B cell (primary cell): ENCODE results near the gene DPAGT1. TPM values are rescaled to one million over a fixed set of nuclear protein-coding genes. Genes with fewer than 3 reads are reported as not detected.
A peak's percentile ranks its signal among the peaks of the same experiment; 100 is the strongest.

Source experiments
- ATAC-seq: fragments of 200-7000 bp; cut with Tn5 transposase; one replicate; pipeline ENCODE4 v1.10.0; 2021; ENCODE audit warnings: low read depth, mild to moderate bottlenecking, moderate number of reproducible peaks, moderate library complexity
- CTCF ChIA-PET: fragments of 350-600 bp; sonication (Branson Sonifier 250); formaldehyde crosslinking; loops from one replicate; lab custom pipeline; 2021; ENCODE audit warnings: antibody characterized with exemption, inconsistent platforms; lab: Charles Lee
- POLR2A ChIA-PET: fragments of 350-600 bp; sonication (Branson Sonifier 250); formaldehyde crosslinking; loops from one replicate; lab custom pipeline; 2021; ENCODE audit warnings: antibody characterized with exemption; lab: Charles Lee
- DNase-seq: peaks from one replicate; pipeline ENCODE4 v3.0.0; 2013
- H2AFZ ChIP-seq: 2 replicates; pipeline ENCODE4 v1.6.1; 2012; ENCODE audit warnings: mild to moderate bottlenecking, low read depth, low read length; ENCODE audit not compliant: insufficient read depth, poor library complexity, severe bottlenecking
- H3K27ac ChIP-seq, 2 donors: 1 replicate in 1 of 2; 2 replicates in 1 of 2; pipeline ENCODE4 v1.5.1; 2012 to 2013; ENCODE audit warnings: low read length in 2 of 2, mild to moderate bottlenecking in 2 of 2, moderate library complexity in 1 of 2
- H3K27me3 ChIP-seq, 4 experiments: fragments of 200-600 bp in 1 of 4; sonication (generic) in 1 of 4; replicated peaks in 1 of 4; 1 replicate in 2 of 4; 2 replicates in 2 of 4; pipeline versions ENCODE4 v1.6.1 to v1.7.0; 2013 to 2016; ENCODE audit warnings: low read length in 3 of 4, mild to moderate bottlenecking in 2 of 4, mixed read lengths in 1 of 4, moderate library complexity in 1 of 4; ENCODE audit not compliant: insufficient read depth in 4 of 4, control insufficient read depth in 3 of 4; ENCODE audit errors: control extremely low read depth in 1 of 4
- H3K36me3 ChIP-seq, 2 experiments: replicated peaks in 1 of 2; 1 replicate in 1 of 2; 2 replicates in 1 of 2; pipeline versions ENCODE4 v1.6.1 to v1.7.1; 2013; ENCODE audit warnings: low read length in 1 of 2; ENCODE audit not compliant: insufficient read depth in 2 of 2, control insufficient read depth in 1 of 2; ENCODE audit errors: control extremely low read depth in 1 of 2, extremely low read depth in 1 of 2
- H3K4me1 ChIP-seq, 2 donors: fragments of 200-600 bp in 1 of 2; sonication (generic) in 1 of 2; 1 replicate in 1 of 2; 2 replicates in 1 of 2; pipeline versions ENCODE4 v1.5.1 to v1.6.1; 2013 to 2017; ENCODE audit warnings: low read length in 2 of 2; ENCODE audit not compliant: control insufficient read depth in 2 of 2, insufficient read depth in 2 of 2
- H3K4me2 ChIP-seq: replicated peaks from 2 replicates; pipeline ENCODE3; 2012; ENCODE audit warnings: mild to moderate bottlenecking, low read depth, low read length; ENCODE audit not compliant: poor library complexity, severe bottlenecking
- H3K4me3 ChIP-seq, 5 experiments: fragments of 200-600 bp in 1 of 5; sonication (generic) in 1 of 5; 1 replicate in 3 of 5; 2 replicates in 2 of 5; pipeline versions ENCODE4 v1.5.1 to v1.7.0; 2011 to 2016; ENCODE audit warnings: low read length in 4 of 5, mild to moderate bottlenecking in 4 of 5, low read depth in 2 of 5, control low read depth in 1 of 5, moderate library complexity in 1 of 5; ENCODE audit not compliant: insufficient read depth in 1 of 5; ENCODE audit errors: control extremely low read depth in 1 of 5, extremely low read depth in 1 of 5
- H3K79me2 ChIP-seq: fragments of 200-600 bp; sonication (generic); one replicate; pipeline ENCODE4 v1.6.0; 2016; ENCODE audit warnings: low read length; ENCODE audit not compliant: control insufficient read depth, insufficient read depth
- H3K9ac ChIP-seq: fragments of 200-600 bp; sonication (generic); 2 replicates; pipeline ENCODE4 v1.6.1; 2017; ENCODE audit warnings: mild to moderate bottlenecking, low read length, moderate library complexity
- H3K9me3 ChIP-seq, 3 donors: one replicate each; pipeline versions ENCODE4 v1.6.1 to v1.7.1; 2013; ENCODE audit warnings: low read length in 2 of 3; ENCODE audit not compliant: control insufficient read depth in 2 of 3, insufficient read depth in 1 of 3; ENCODE audit errors: control extremely low read depth in 1 of 3
- H4K20me1 ChIP-seq: 2 replicates; pipeline ENCODE4 v1.6.0; 2012; ENCODE audit warnings: mild to moderate bottlenecking, low read length; ENCODE audit not compliant: insufficient read depth, control insufficient read depth, poor library complexity, severe bottlenecking
- H3K27ac Mint-ChIP-seq: one replicate; pipeline ENCODE4 v1.8.0; 2021; ENCODE audit warnings: mixed read lengths
- H3K27me3 Mint-ChIP-seq: one replicate; pipeline ENCODE4 v1.8.0; 2021; ENCODE audit warnings: mixed read lengths
- H3K4me1 Mint-ChIP-seq: one replicate; pipeline ENCODE4 v1.8.0; 2021; ENCODE audit warnings: mixed read lengths
- H3K4me3 Mint-ChIP-seq: one replicate; pipeline ENCODE4 v1.8.0; 2021; ENCODE audit warnings: mixed read lengths
- H3K9me3 Mint-ChIP-seq: one replicate; pipeline ENCODE4 v1.8.0; 2022; ENCODE audit warnings: mixed read lengths; ENCODE audit not compliant: insufficient read depth
- CTCF ChIP-seq: fragments of 200-600 bp; IDR thresholded peaks from one replicate; pipeline ENCODE4 v1.8.0; 2022; ENCODE audit warnings: antibody characterized with exemption, mild to moderate bottlenecking
- EZH2 ChIP-seq: IDR thresholded peaks from 2 replicates; pipeline ENCODE4 v1.6.1; 2012; ENCODE audit warnings: borderline replicate concordance, low read depth, mild to moderate bottlenecking, moderate library complexity, low read length; ENCODE audit not compliant: insufficient read depth, poor library complexity, severe bottlenecking
- WGBS: methylation state at CpG from one replicate; pipeline ENCODE4 v1.1.5; 2013; ENCODE audit warnings: missing lambda C conversion rate; ENCODE audit not compliant: insufficient coverage; 5-methylcytosine and 5-hydroxymethylcytosine counted together
- intact Hi-C: fragments of 100-400 bp; cut with micrococcal nuclease; formaldehyde crosslinking; loops from one replicate; pipeline ENCODE4 v1.10.0; 2022
- polyA plus RNA-seq: library from polyadenylated mRNA; depleted of rRNA; stranded (reverse); fragments of >200 nt; gene quantifications from 2 replicates; pipeline ENCODE4 v1.2.3, GENCODE V29; 2012
- total RNA-seq, 2 donors: library from RNA; stranded (reverse); fragments of 120-200 nt in 1 of 2; gene quantifications; 1 replicate in 1 of 2; 2 replicates in 1 of 2; pipeline versions ENCODE4 v1.2.3 to v1.2.4, GENCODE V29; 2013 to 2022

DPAGT1 gene
- total and polyA plus RNA-seq, 2 donors (not counting 1 experiment from before 2014, with no cell fraction given), result 38.3 to 64.3 TPM

DNA sequence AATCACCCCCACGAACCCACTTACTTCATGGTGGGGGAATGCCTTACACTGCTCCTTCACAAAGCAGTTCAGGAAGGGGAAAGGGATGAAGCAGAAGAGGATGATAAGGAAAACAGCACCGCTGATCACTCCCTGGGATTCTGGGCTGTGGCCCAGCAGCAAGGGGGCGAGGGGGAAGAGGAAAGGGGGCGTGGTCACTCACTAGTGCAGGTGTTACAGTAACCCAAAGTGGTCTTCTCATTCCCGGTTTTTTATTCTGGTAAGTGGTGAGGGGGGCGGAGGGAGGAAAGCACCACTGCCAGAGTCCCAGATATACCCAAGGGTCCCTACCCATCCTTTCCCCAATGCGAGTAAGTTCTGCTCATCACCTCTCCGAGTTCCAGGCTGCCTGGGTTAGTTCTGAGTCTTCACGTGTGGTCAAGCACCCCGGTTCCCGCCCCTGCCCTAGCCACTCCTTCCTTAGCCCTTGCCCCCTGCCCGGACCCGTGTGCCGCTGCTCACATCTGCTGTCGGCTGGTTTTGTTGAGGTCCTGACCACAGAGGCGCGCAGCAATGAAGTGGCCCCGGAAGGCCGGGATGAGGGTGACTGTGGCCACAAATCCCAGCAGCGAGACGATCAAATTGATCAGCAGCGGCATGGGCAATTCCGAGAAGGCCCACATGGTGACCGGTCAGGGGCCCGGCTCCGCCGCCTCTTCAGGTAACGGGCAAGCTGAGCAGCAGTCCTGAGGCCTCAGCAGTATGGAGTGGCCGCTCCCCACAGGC is 477 bp downstream of the DPAGT1 start:
- DNase-seq, result no peak
- Histone ChIP-seq H3K4me2 (peak overlapping the region; percentile 88), H3K4me1 (peaks cover 27 to 39% of the 10 kb centered on the region in 2 donors), H3K27ac (peak overlapping the region in 1 of 2 donors; percentile 91), H3K9me3 (no peaks in the 10 kb centered on the region), H3K4me3 (peak overlapping the region; percentile 75 to 100 (median 89)), H3K9ac (peak overlapping the region; percentile 86), H2AFZ (peak overlapping the region; percentile 94), H4K20me1 (peaks cover 6% of the 10 kb centered on the region), H3K27me3 (no peaks in the 10 kb centered on the region), H3K79me2 (peaks cover 18% of the 10 kb centered on the region), H3K36me3 (peaks cover 8 to 21% of the 10 kb centered on the region in 2 experiments)
- Mint-ChIP-seq H3K9me3 (no peaks in the 10 kb centered on the region), H3K4me1 (peaks cover 59% of the 10 kb centered on the region), H3K4me3 (peak overlapping the region; percentile 93), H3K27ac (peak overlapping the region; percentile 98), H3K27me3 (no peaks in the 10 kb centered on the region)
- CTCF ChIA-PET, result interaction anchor here (0.7 to 1.5 kb wide), 6 partner anchors 16 to 223 kb away, joined by 3 to 9 read pairs (median 4); partner anchors contain the start of genes HMBS, NLRX1 and VPS11
- no peak for ATAC-seq
- WGBS, result under 1% methylated on average over 24 of the region's 29 CpGs
- POLR2A ChIA-PET, result interaction anchor here (0.6 to 2.0 kb wide), 8 partner anchors 10 to 491 kb away, joined by 3 to 11 read pairs (median 8); partner anchors contain the start of genes HINFP, HMBS, RPS25 and SLC37A4
- intact Hi-C loops, result loop anchor here (1.0 kb wide), 2 partner anchors 16 to 20 kb away; partner anchors contain the start of gene HINFP
- no peak for TF ChIP-seq EZH2
- no peak for TF ChIP-seq CTCF
